ENCODE data around the gene CNBP. TPM values are rescaled to one million over a fixed set of nuclear protein-coding genes. Genes with fewer than 3 reads are reported as not detected.

The CNBP gene
- total and polyA plus RNA-seq, 10 of the 15 experiments (the other 5 are each of a cell fraction or from before 2014, with no cell fraction given), result 300 to 719 (median 439) TPM

GRCh38 chr3:129144786-129145185, 38.9 kb downstream of the CNBP start:
- Histone ChIP-seq H3K9me3 (replicated peaks; ENCODE audit: control insufficient read depth, insufficient read depth, low read length) (no peaks in the 10 kb centered on the region), H3K79me2 (ENCODE audit: control insufficient read depth, insufficient read depth, low read length) (no peaks in the 10 kb centered on the region), H3K4me2 (ENCODE audit: control insufficient read depth, insufficient read depth) (no peak overlapping the region), H4K20me1 (ENCODE audit: control insufficient read depth, insufficient read depth) (no peaks in the 10 kb centered on the region), H3K4me1 (ENCODE audit: control insufficient read depth, insufficient read depth, low read length) (no peaks in the 10 kb centered on the region), H3K27ac (ENCODE audit: control insufficient read depth, insufficient read depth) (no peak overlapping the region), H3K27me3 (replicated peaks in 1 of 2; ENCODE audit: control insufficient read depth in 2 of 2, insufficient read depth in 2 of 2, low read length in 1 of 2) (no peaks in the 10 kb centered on the region), H3K36me3 (ENCODE audit: control insufficient read depth in 2 of 2, insufficient read depth in 2 of 2, low read length in 1 of 2) (peaks cover 0 to 15% of the 10 kb centered on the region in 2 experiments), H3K9ac (ENCODE audit: control insufficient read depth, insufficient read depth, low read length) (no peak overlapping the region), H2AFZ (ENCODE audit: control insufficient read depth, low read depth, low read length) (no peak overlapping the region), H3K4me3 (no peak overlapping the region)
- DNase-seq (ENCODE audit: low read depth, low spot score) (no peak), FAIRE-seq (no peak), ATAC-seq (no peak)
- SMC1A ChIA-PET (ENCODE audit: uncharacterized antibody, unreplicated experiment), result interaction anchor here (1.0 kb wide), 1 partner anchor 80 kb away, joined by 3 read pairs; no protein-coding TSS in a partner anchor
- POLR2A ChIA-PET, result no interaction called here
- intact Hi-C loops (cut with micrococcal nuclease; ENCODE audit: unreplicated experiment), result no loop called here
- RAD21 ChIA-PET (ENCODE audit: unreplicated experiment), result interaction anchor here (0.8 to 2.6 kb wide), 3 partner anchors 18 to 146 kb away, joined by 3 to 9 read pairs (median 3); no protein-coding TSS in a partner anchor
- in situ Hi-C loops (cut with MboI), result no loop called here
- no TSS peak for BruUV-seq (replicated peaks)
- CTCF ChIA-PET, result interaction anchor here (1.1 to 1.4 kb wide), 4 partner anchors 18 to 100 kb away, joined by 3 to 6 read pairs (median 4); no protein-coding TSS in a partner anchor
- TF ChIP-seq MLLT1 (IDR thresholded peaks at IDR 0.05), result no peak
- TF ChIP-seq CBFB (IDR thresholded peaks at IDR 0.05; ENCODE audit: low read depth), result no peak
- TF ChIP-seq ATF7 (IDR thresholded peaks at IDR 0.05; ENCODE audit: low read depth), result no peak
- TF ChIP-seq CEBPB (IDR thresholded peaks at IDR 0.05; ENCODE audit: borderline replicate concordance in 1 of 2, low read depth in 2 of 2, low read length in 2 of 2), result no peak
- TF ChIP-seq ETV6 (conservative IDR thresholded peaks at IDR 0.05 in 1 of 2, IDR thresholded peaks at IDR 0.05 in 1 of 2; ENCODE audit: borderline replicate concordance in 1 of 2, low read depth in 1 of 2), result no peak
- no peak for TF ChIP-seq E2F8 (IDR thresholded peaks at IDR 0.05; ENCODE audit: low read depth, partially characterized antibody)
- no peak for TF ChIP-seq PAX5 (IDR thresholded peaks at IDR 0.05; ENCODE audit: borderline replicate concordance, low read depth, low read length)
- no peak for TF ChIP-seq JUND (IDR thresholded peaks at IDR 0.05; ENCODE audit: low read depth, low read length)
- no peak for TF ChIP-seq ZBTB33 (IDR thresholded peaks at IDR 0.05)
- no peak for TF ChIP-seq MEF2B (IDR thresholded peaks at IDR 0.05; ENCODE audit: partially characterized antibody, poor library complexity, severe bottlenecking)
- no peak for TF ChIP-seq SUPT20H (IDR thresholded peaks at IDR 0.05; ENCODE audit: borderline replicate concordance, control insufficient read depth, low read depth, low read length)
- TF ChIP-seq GABPA (IDR thresholded peaks at IDR 0.05; ENCODE audit: low read depth), result no peak
- TF ChIP-seq ZSCAN29 (IDR thresholded peaks at IDR 0.05), result no peak
- no peak for TF ChIP-seq ELK1 (IDR thresholded peaks at IDR 0.05; ENCODE audit: low read depth, low read length)
- TF ChIP-seq CHD2 (IDR thresholded peaks at IDR 0.05; ENCODE audit: borderline replicate concordance, low read depth, low read length), result no peak
- no peak for TF ChIP-seq TARDBP (IDR thresholded peaks at IDR 0.05; ENCODE audit: borderline replicate concordance)

Measured in GM12878 (cell line).